ENCODE results near the gene MRPS16.

Gene MRPS16

DNA sequence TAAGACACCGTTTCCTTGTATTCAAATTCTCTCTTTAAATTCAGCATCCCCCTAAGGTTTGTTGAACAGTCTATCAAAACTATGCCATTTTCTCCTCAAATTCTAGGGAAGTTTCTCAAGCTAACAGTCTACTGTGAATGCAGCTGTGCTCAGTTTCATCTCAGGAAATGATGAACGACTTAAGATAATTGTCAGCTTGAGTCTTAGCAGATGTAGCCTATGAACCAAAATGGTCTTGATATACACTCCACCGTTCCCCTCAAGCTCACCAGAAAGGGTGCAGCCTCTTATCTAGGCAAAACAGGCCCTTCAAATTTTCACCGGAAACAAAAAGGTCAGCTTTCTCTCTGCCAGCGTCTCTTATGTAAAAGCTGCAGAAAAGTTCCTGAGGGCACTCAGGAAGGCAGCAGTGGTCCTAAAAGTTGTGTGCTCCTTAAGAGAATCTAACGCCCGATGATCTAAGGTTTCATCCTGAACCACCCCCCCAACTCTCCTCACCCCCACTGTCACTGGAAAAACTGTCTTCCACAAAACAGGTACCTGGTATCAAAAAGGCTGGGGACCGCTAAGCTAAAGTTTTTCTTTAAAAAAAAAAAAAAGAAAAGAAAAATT lies 7.5 kb downstream of the MRPS16 start:
- H3K27ac ChIP-seq, result no peak overlapping the region
- no peak for DNase-seq (ENCODE audit: low read depth, low spot score)

DNA sequence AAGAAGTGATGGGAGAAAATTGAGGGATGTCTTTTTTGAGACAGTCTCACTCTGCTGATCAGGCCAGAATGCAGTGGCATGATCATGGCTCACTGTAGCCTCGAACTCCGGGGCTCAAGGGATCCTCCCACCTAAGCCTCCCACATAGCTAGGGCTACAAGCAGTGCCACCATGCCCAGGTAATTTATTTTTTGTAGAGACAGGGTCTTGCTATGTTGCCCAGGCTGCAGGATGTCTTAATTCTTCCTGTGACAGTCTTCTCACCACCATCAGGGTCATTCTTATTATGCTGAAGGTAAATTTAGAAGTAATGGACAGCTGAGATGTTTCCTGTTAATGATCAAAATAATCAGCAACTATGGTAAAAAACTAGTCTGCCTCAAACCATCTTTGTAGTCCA lies 12.5 kb downstream of the MRPS16 start:
- no peak overlapping the region for H3K27ac ChIP-seq
- no peak for DNase-seq (ENCODE audit: low read depth, low spot score)

DNA sequence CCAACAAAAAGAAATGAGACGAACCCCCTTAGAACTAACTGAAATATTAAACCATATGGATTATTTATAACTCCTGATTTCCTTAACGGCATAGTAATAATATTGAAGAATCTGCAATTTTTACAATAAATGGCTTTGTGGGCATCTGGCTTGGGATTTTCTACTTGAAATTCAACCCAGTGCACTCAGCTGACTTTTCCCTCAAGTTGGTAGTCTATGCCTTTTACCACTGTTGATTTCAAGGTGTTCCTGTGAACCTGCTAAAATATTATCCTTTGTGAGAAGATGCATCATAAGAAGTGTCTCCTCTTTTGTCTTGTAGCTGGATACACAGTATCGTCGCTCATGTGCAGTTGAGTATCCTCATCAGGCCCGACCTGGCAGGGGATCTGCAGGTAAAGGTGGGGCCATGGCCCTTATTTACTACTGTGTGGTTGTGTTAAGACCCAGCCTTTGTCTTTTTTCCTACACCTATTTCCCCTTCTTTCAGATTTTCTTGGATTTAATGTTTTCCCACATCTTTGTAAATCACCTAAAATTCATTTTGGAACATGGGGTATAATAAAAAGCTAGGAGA lies 13.4 kb downstream of the MRPS16 start:
- H3K27ac ChIP-seq, result no peak overlapping the region
- no peak for DNase-seq (ENCODE audit: low read depth, low spot score)

DNA sequence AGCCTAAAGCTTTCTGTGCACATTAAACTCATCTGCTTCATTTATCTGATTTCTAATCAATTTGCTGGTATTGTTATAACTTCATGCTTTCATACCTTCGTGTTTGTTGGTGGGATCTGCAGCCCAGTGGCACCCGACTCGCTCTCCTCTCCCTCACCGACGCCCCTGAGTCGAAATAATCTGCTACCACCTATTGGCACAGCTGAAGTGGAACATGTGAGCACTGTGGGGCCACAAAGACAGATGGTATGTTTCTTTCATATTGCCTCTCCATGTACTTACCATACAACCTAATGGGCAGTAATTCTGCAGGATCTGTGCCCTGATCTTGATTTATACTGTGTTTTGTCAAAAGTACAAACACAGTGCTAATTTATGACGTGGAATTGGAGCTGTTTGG lies 17.7 kb downstream of the MRPS16 start:
- no peak overlapping the region for H3K27ac ChIP-seq
- DNase-seq (ENCODE audit: low read depth, low spot score), result no peak

DNA sequence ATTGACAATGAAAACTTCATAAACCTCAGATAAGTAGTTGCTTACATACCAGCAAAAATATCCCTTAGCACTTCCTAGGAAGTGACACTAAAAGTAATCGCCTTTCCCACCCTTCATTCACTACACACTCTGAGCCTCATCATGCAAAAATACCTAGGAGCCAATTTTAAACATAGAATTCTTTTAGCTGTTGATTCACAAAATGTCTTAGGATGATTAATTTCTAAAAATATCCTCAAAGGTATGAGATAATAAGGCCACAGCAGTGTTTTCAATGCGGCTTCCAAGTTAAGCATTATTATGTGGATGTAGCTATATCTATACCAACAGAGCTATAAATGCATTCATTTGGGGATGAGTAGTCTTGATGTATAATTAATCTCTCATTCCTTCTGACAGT lies 18.6 kb downstream of the MRPS16 start:
- DNase-seq (ENCODE audit: low read depth, low spot score), result no peak
- no peak overlapping the region for H3K27ac ChIP-seq

DNA sequence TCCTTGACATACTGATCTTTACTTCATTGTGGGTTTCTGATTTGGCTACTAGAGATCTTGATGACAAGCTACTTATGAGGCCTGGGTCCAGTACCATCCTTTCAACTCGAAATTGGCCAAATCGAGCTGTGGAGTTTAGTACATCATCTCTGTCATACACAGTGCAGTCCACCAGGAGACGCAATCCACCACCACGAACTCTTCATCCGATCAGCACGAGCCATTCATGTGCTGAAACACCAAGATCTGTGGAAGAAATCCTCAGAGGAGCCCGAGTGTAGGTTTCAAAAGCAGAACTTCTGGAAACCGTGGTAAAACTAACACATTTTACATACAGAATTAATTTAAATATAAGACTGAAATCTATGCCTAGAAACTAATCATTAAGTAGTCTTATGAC lies 19.6 kb downstream of the MRPS16 start:
- H3K27ac ChIP-seq, result no peak overlapping the region
- no peak for DNase-seq (ENCODE audit: low read depth, low spot score)

DNA sequence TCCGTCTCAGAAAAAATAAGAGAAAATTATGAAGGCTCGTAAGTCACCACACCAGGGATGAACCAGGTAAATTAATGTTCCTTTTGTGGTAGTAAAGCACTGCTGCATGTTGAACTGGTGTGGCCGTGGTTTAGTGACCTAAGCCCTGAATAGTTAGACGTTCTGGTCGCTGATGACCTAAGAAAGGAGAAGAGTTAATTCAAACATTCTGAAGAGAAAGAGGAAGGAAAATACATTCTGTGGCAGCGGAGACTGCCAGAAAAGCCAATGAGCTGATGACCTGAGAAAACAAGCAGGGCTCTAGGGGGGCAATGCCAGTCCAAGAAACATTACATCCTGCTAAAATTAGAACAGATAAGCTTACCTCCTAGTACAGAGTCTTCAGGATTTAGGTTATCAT lies 22.9 kb downstream of the MRPS16 start:
- no peak overlapping the region for H3K27ac ChIP-seq
- no peak for DNase-seq (ENCODE audit: low read depth, low spot score)

DNA sequence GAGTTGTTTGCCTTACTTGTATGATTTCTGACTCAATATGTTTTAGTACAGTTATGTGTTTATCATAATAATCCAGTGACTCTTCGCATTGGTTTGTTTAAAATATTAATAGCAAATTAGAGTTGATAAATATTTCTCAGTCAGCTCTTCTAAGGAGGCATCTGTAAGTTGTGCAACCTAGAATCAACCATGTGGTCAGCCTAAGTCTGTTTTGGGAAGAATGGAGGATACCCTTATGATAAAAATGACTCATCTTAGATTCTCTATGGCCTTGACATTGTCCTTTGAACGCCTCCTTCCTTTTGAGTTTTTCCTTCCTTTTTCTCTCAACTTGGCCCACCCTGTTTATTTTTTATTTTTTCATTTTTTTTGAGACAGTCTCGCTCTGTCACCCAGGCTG lies 24.2 kb downstream of the MRPS16 start:
- no peak overlapping the region for H3K27ac ChIP-seq
- DNase-seq (ENCODE audit: low read depth, low spot score), result no peak

DNA sequence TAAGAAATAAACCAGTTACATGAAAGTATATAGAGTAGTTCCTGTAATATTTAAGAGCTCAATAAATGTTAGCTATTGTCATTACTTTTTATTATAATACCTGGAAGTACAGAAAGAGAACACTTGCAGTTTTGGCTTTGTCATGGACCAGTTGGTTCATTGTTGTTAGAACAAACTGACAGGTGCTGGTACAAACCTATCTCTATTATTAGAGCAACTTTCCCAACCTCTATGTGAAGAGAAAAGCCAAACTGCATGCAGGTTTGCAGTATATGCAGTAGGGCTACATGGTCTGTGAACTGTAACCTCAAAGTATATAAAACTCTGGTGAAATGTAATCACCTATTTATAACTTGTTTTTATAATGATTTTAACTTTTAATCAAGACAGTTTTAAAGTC lies 25.8 kb downstream of the MRPS16 start:
- DNase-seq (ENCODE audit: low read depth, low spot score), result no peak
- no peak overlapping the region for H3K27ac ChIP-seq

DNA sequence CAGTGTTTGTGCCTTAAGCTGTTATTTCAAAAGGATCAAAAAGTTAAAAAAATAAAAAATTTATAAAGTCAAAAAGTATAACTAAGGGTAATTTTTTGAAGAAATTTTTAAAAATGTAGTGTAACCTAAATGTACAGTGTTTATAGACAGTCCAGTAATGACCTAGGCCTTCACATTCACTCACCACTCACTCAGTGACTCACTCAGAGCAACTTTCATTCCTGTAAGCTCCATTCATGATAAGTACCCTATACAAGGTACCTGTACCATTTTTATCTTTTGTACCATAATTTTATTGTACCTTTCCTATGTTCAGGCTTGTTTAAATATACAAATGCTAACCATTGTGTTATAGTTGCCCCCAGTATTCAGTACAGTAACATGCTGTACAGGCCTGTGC lies 26.9 kb downstream of the MRPS16 start:
- no peak for DNase-seq (ENCODE audit: low read depth, low spot score)
- no peak overlapping the region for H3K27ac ChIP-seq

DNA sequence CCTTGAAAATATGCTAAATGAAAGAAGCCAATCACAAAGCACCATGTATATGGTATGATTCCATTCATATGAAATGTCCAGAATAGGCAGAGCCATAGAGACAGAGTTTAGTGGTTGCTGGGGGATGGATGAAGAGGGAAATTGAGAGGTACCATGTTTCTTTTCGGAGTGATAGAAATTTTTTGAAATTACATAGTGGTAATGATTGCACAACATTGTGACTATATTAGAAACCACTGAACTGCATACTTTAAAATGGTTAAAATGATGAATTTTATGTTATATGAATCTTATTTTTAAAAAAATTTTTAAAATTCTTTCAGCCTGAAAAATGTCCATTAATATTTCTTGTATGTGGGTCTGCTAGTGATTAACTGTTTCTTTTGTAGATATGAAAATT lies 31.5 kb downstream of the MRPS16 start:
- H3K27ac ChIP-seq, result no peak overlapping the region
- no peak for DNase-seq (ENCODE audit: low read depth, low spot score)

DNA sequence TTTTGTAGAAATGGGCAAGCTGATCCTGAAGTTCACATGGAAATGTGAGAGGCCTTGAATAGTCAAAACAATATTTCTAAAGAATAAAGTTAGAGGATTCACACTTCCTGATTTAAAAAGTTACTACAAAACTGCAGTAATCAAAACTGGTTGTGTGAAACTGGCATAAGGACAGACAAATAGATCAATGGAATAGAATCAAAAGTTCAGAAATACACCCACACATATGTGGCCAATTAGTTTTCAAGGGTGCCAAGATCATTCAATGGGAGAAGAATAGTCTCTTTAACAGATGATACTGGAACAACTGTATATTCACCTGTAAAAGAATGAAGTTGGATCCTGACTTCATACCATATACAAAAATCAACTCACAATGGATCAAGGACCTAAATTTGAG lies 33.1 kb downstream of the MRPS16 start:
- DNase-seq (ENCODE audit: low read depth, low spot score), result no peak
- H3K27ac ChIP-seq, result no peak overlapping the region

DNA sequence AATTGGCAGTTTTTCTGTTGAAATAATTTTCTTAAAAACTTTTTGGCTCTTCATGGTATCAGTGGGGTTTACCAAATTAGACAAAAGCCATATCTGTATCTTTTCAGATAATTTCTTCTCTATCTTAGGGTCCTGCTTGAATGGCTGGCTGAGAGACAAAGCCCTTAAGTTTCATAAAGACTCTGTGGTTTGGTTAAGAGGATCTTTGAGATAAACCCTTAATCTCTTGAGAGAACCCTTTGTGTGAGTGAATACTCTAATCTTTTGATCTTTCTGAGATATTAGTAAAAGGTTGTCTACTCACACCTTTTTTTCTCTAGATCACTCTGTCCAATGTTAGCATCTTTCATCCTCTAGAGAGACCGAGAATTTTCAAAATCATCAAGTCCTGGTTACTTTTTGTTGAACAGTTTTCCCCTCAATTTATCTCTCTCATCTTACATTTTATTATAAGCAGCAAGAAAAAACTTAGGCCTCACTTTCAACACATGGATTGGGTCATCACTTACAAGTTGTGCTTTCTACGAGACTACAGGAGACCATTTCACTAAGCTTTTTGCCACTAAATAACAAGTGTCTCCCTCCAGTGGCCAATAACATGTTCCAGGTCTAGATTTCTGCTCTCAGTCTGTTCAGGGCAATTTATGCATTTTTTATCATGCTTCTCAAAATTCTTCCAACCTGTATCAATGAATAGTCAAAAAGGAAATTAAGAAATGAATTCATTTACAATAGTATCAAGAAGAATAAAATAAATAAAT lies 33.8 kb downstream of the MRPS16 start:
- no peak for DNase-seq (ENCODE audit: low read depth, low spot score)

DNA sequence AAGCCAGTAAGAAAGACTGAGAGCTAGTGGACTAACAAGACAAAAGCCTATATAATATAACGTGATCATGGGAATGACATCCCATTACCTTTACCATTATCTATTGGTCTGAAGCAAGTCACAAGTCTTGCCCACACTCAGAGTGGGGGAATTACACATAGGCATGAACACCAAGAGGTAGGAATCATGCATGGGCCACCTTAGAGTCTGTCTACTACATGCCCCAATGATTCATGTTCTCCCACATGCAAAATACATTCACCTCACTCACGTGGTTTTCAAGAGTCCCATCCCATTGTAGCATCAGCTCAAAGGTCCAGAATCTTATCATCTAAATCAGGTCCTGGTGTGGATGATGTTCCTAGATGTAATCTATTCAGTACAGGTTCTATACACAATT lies 34.8 kb downstream of the MRPS16 start:
- H3K27ac ChIP-seq, result no peak overlapping the region

More for the DNA sequence above, 33.8 kb downstream of the MRPS16 start:
- no peak overlapping the region for H3K27ac ChIP-seq

DNA sequence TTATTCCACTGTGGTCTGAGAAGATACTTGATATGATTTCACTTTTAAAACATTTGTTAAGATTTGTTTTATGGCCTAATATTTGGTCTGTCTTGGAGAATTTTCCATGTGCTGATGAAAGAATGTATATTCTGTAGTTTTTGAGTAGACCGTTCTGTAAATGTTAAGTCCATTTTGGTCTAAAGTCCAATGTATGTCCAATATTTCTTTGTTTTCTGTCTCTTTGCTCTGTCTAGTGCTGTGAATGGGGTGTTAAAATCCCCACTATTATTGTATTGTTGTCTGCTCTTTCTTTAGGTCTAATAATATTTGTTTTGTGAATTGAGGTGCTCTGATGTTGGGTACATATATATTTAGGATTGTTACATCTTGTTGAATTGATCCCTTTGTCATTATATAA lies 36.7 kb downstream of the MRPS16 start:
- H3K27ac ChIP-seq, result no peak overlapping the region
- no peak for DNase-seq (ENCODE audit: low read depth, low spot score)

More for the DNA sequence above, 34.8 kb downstream of the MRPS16 start:
- DNase-seq (ENCODE audit: low read depth, low spot score), result no peak

DNA sequence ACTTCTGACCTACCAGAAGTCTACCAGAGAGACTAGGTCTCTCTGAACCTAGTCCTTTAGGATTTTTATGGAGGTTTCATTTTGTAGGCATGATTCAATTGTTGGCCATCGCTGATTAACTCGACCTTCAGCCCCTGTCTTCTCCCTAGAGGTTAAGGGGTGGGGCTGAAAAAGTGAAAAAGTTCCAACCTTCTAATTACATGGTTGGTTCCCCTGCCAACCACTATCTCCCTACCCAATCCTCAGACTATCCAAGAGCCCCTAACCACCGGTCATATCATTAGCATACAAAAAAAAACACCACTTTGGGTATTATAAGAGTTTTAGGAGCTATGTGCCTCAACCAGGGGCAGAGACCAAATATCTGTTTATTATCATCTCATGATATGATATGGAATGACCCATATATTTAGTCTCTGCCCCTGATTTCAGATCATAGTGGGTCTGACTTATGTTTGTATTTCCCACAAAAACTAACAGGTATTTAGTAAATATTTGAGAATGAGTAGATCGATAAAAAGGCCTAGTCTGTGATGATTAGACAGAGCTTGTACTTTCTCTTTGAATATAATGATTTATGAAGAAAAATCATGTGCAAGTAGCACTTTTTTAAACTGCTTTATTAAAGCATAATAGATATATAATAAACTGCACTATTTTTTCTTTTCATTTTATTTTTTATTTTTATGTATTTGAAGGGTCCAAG lies 41.2 kb downstream of the MRPS16 start:
- DNase-seq (ENCODE audit: low read depth, low spot score), result no peak
- no peak overlapping the region for H3K27ac ChIP-seq

DNA sequence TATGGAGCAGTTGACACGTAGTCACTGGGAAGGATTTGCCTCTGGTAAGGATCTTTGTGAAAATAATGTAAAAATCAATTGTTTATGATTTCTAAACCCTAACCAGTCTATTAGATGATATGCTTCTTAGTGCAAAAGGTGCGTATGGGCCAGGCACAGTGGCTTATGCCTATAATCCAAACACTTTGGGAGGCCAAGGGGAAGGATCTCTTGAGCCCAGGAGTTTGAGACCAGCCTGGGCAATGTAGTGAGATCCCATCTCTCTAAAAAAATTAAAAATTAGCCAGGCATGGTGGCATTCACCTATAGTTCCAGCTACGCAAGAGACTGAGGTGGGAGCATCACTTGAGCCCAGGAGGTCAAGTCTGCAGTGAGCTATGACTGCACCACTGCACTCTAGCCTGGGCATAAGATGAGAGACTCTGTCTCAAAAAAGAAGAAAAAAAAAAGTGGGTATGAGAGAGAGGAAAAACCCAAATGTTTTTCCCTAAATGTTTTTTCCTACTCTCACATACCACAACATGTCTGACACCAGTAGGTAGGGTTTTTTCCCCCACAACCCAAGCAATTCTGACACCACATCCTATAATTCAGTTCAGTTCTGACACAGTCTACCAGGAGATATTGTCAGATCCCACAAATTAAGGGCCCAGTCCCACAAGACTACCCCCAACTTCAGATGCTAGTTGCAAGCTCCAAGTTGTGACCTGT lies 41.9 kb downstream of the MRPS16 start:
- no peak overlapping the region for H3K27ac ChIP-seq

DNA sequence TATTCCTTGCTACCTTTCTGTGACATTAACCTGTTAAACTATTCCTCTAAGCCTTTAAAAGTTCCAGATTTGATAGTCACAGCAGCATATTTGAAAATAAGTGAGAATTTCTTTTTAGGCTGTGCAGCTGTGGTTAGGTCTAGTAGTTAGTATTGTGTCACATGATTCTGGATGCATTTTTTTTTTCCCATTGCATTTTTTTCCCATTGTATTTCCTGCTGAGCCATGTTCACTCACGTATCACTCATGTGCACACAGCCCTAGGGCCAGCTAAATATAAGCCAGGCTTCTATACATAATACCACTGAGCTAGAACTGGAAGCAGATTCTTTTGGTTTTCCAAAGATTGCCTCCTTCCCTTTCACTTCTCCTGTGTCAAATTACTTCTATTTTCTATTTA lies 42.7 kb downstream of the MRPS16 start:
- peak; percentile 20 for DNase-seq (ENCODE audit: low read depth, low spot score)
- peak overlapping the region; percentile 47 for H3K27ac ChIP-seq

More for the DNA sequence above, 41.9 kb downstream of the MRPS16 start:
- no peak for DNase-seq (ENCODE audit: low read depth, low spot score)

DNA sequence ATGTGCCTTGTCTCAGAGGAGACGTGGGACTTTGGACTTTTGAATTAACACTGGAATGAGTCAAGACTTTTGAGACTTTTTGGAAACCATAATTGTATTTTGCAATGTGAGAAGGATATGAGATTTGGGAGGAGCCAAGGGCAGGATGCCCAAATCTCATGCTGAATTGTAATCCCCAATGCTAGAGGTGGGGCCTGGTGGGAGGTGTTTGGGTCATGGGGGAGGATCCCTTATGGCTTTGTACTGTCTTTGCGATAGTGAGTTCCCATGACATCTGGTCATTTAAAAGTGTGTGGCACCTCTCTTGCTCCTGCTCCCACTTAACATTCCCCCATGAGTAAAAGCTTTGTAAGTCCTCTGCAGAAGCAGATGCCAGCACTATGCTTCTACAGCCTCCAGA lies 44.6 kb downstream of the MRPS16 start:
- no peak for DNase-seq (ENCODE audit: low read depth, low spot score)
- no peak overlapping the region for H3K27ac ChIP-seq

DNA sequence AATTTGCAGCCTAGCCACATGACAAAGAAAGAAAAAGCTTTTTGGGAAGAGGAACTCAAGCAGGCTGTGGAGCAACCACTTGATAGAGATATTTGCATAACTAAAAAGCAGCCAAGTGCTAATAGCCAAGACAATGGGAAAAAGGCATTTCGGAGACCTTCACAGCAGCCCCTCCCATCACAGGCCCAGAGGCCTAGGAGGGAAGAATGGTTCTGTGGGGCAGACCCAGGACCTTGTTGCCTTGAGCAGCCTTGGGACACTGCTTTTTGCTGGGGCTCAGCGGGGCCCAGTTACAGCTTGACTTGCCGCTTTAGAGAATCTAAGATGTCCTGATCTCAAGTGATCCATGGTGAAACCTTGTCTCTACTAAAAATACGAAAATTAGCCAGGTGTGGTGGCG lies 46.1 kb downstream of the MRPS16 start:
- H3K27ac ChIP-seq, result no peak overlapping the region
- DNase-seq (ENCODE audit: low read depth, low spot score), result no peak

DNA sequence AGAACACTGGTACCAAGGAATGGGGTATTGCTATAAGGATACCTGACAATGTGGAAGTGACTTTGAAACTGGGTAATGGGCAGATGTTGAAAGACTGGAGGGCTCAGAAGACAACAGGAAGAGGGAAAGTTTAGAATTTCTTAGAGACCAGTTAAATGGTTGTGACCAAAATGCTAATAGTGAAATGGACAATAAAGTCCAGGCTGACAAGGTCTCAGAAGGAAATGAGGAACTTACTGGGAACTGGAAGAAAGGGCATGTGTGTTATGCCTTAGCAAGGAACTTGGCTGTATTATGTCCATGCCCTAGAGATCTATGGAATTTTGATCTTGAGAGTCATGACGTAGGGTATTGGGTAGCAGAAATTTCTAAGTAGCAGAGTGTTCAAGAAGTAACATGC lies 46.6 kb downstream of the MRPS16 start:
- H3K27ac ChIP-seq, result no peak overlapping the region
- DNase-seq (ENCODE audit: low read depth, low spot score), result no peak
